ENCODE measurements around the gene CFHR5.

CFHR5 gene

GRCh38 chr1:196993916-196994315 lies 16.6 kb downstream of the CFHR5 start:
- in situ Hi-C loops (cut with HindIII; ENCODE audit: low pct_ligation_motif_present, low sequenced_read_pairs) = no loop called here
- H3K36me3 ChIP-seq (replicated peaks) = no peaks in the 10 kb centered on the region
- no peak for TF ChIP-seq CTCF (IDR thresholded peaks at IDR 0.05; ENCODE audit: low read depth, low read length, missing control alignments)
- H3K4me3 ChIP-seq (ENCODE audit: low read depth, low read length) = no peak overlapping the region
- no peaks in the 10 kb centered on the region for H3K27me3 ChIP-seq (replicated peaks)
- no peak for DNase-seq
- no peak overlapping the region for H3K27ac ChIP-seq

- peak; percentile 77 for DNase-seq
- in situ Hi-C loops (cut with HindIII; ENCODE audit: low pct_ligation_motif_present, low sequenced_read_pairs) = no loop called here
- TF ChIP-seq CTCF (IDR thresholded peaks at IDR 0.05; ENCODE audit: low read depth, low read length, missing control alignments) = no peak
- H3K27ac ChIP-seq = no peak overlapping the region
- no peaks in the 10 kb centered on the region for H3K36me3 ChIP-seq (replicated peaks)
- H3K27me3 ChIP-seq (replicated peaks) = no peaks in the 10 kb centered on the region
- H3K4me3 ChIP-seq (ENCODE audit: low read depth, low read length) = no peak overlapping the region
Observed at GRCh38 chr1:196997423-196997822, 20.1 kb downstream of the CFHR5 start.

- H3K4me3 ChIP-seq (ENCODE audit: low read depth, low read length) = no peak overlapping the region
- no peak overlapping the region for H3K27ac ChIP-seq
- TF ChIP-seq CTCF (IDR thresholded peaks at IDR 0.05; ENCODE audit: low read depth, low read length, missing control alignments) = no peak
- no peaks in the 10 kb centered on the region for H3K36me3 ChIP-seq (replicated peaks)
- DNase-seq = no peak
- in situ Hi-C loops (cut with HindIII; ENCODE audit: low pct_ligation_motif_present, low sequenced_read_pairs) = no loop called here
- H3K27me3 ChIP-seq (replicated peaks) = no peaks in the 10 kb centered on the region
Observed at GRCh38 chr1:197001828-197002227, 24.5 kb downstream of the CFHR5 start.

DNA sequence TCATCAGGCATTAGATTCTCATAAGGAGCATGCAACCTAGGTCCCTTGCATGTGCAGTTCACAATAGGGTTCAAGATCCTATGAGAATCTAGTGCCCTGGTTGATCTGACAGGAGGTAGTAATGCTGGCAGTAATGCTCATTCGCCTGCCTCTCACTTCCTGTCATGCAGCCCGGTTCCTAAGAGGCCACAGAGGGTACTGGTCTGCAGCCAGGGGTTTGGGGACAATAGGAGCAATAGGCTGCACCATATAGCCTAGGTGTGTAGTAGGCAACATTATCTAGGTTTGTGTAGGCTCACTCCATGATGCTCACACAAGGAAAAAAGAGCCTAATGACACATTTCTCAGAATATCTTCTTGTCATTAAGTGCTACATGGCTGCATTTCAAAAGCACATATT lies 25.8 kb downstream of the CFHR5 start:
- Histone ChIP-seq H3K27me3 (replicated peaks) (no peaks in the 10 kb centered on the region), H3K36me3 (replicated peaks) (no peaks in the 10 kb centered on the region), H3K27ac (no peak overlapping the region), H3K4me3 (ENCODE audit: low read depth, low read length) (no peak overlapping the region)
- no peak for DNase-seq
- TF ChIP-seq CTCF (IDR thresholded peaks at IDR 0.05; ENCODE audit: low read depth, low read length, missing control alignments) = no peak
- in situ Hi-C loops (cut with HindIII; ENCODE audit: low pct_ligation_motif_present, low sequenced_read_pairs) = no loop called here

DNA sequence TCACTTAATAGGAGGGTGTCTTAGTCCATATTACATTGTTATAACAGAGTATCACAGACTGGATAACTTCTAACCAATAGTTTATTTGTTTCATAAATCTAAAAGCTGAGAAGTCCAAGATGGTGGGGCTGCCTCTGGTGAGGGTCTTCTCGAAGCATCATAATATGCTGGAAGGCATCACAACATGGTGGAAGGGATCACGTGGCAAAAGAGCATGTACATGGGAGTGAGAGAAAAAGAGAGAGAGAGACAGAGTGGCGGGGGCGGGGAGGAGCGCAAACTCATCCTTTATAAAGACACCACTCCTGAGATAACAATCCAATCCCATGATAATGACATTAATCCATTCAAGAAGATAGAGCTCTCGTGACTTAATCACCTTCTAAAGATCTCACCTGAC lies 31.5 kb downstream of the CFHR5 start:
- H3K27ac ChIP-seq = no peak overlapping the region
- DNase-seq = no peak
- H3K27me3 ChIP-seq (replicated peaks) = no peaks in the 10 kb centered on the region
- H3K36me3 ChIP-seq (replicated peaks) = no peaks in the 10 kb centered on the region
- in situ Hi-C loops (cut with HindIII; ENCODE audit: low pct_ligation_motif_present, low sequenced_read_pairs) = no loop called here
- no peak for TF ChIP-seq CTCF (IDR thresholded peaks at IDR 0.05; ENCODE audit: low read depth, low read length, missing control alignments)
- H3K4me3 ChIP-seq (ENCODE audit: low read depth, low read length) = no peak overlapping the region

- no peak for TF ChIP-seq CTCF (IDR thresholded peaks at IDR 0.05; ENCODE audit: low read depth, low read length, missing control alignments)
- in situ Hi-C loops (cut with HindIII; ENCODE audit: low pct_ligation_motif_present, low sequenced_read_pairs) = no loop called here
- Histone ChIP-seq H3K27me3 (replicated peaks) (no peaks in the 10 kb centered on the region), H3K36me3 (replicated peaks) (no peaks in the 10 kb centered on the region), H3K27ac (no peak overlapping the region), H3K4me3 (ENCODE audit: low read depth, low read length) (no peak overlapping the region)
- no peak for DNase-seq
Observed at GRCh38 chr1:197011614-197012013, 34.3 kb downstream of the CFHR5 start.

All from brain microvascular endothelial cell (primary cell).